Muscle of arm (tissue), 14 donors: Measurements from ENCODE around the gene LCE4A. TPM values are rescaled to one million over a fixed set of nuclear protein-coding genes. Genes with fewer than 3 reads are reported as not detected.
"Not testable (repeated sequence)": the region's sequence is repeated elsewhere in the genome, so short reads cannot be mapped to it uniquely, and the experiment has no call there.

Experiments used
- DNase-seq: peaks from one replicate; pipeline ENCODE4 v3.0.0-alpha.2; 2013
- long read RNA-seq, 11 donors: transcript quantifications; one replicate each; lab custom pipeline, GENCODE V29; 2026
- polyA plus RNA-seq, 12 donors: library from polyadenylated mRNA; unstranded; fragments of 120-200 nt; gene quantifications; one replicate each; pipeline ENCODE4 v1.2.1, GENCODE V29; 2013; ENCODE audit not compliant: insufficient read length in 12 of 12

The LCE4A gene
- not detected for polyA plus RNA-seq
- long read RNA-seq, donor 1, result 0 reads
- long read RNA-seq, donor 2, result 0 reads
- long read RNA-seq, donor 3, result 0 reads
- long read RNA-seq, donor 4, result 0 reads
- long read RNA-seq, donor 5, result 0 reads
- long read RNA-seq, donor 6, result 0 reads
- long read RNA-seq, donor 7, result 0 reads
- long read RNA-seq, donor 8, result 0 reads
- long read RNA-seq, donor 9, result 0 reads
- long read RNA-seq, donor 10, result 0 reads
- long read RNA-seq, donor 11, result 0 reads

GRCh38 chr1:152707860-152708259 is at the start of gene LCE4A:
LCE4A (plus strand) TSS chr1:152708160; CDS start chr1:152709076, 916 bp downstream.
- no peak for DNase-seq

GRCh38 chr1:152658649-152659048 is 49.3 kb upstream of the LCE4A start:
- no peak for DNase-seq

- DNase-seq, result no peak
Measured at GRCh38 chr1:152663098-152663497, 44.9 kb upstream of the LCE4A start, which contains the start of gene LCE2D. LCE2D (plus strand) TSS chr1:152663380; CDS start chr1:152664106, 726 bp downstream.

- DNase-seq, result not testable (repeated sequence)
Measured at GRCh38 chr1:152666171-152666570, 41.8 kb upstream of the LCE4A start.

- DNase-seq, result no peak
Measured at GRCh38 chr1:152667648-152668047, 40.3 kb upstream of the LCE4A start.

GRCh38 chr1:152673016-152673415 is 34.9 kb upstream of the LCE4A start:
- no peak for DNase-seq

- DNase-seq, result not testable (repeated sequence)
Measured at GRCh38 chr1:152674983-152675382, 33.0 kb upstream of the LCE4A start, which contains the start of gene LCE2C. LCE2C (plus strand) TSS chr1:152675279; CDS start chr1:152676016, 737 bp downstream.

GRCh38 chr1:152679459-152679858 is 28.5 kb upstream of the LCE4A start:
- peak; percentile 7 for DNase-seq

- DNase-seq, result no peak
Measured at GRCh38 chr1:152681616-152682015, 26.3 kb upstream of the LCE4A start.

- DNase-seq, result no peak
Measured at GRCh38 chr1:152683846-152684245, 24.1 kb upstream of the LCE4A start.

- not testable (repeated sequence) for DNase-seq
Measured at GRCh38 chr1:152685823-152686222, 22.1 kb upstream of the LCE4A start, which contains the start of gene LCE2B. LCE2B (plus strand) TSS chr1:152686123; CDS start chr1:152686844, 721 bp downstream.

GRCh38 chr1:152697701-152698600 is 10.0 kb upstream of the LCE4A start, which contains the start of gene LCE2A:
LCE2A (plus strand) TSS chr1:152698345; CDS start chr1:152698902, 557 bp downstream.
- no peak for DNase-seq

GRCh38 chr1:152699746-152700145 is 8.2 kb upstream of the LCE4A start:
- DNase-seq, result no peak

GRCh38 chr1:152718238-152718637 is 10.3 kb downstream of the LCE4A start:
- no peak for DNase-seq

- DNase-seq, result no peak
Measured at GRCh38 chr1:152725261-152725660, 17.3 kb downstream of the LCE4A start.

GRCh38 chr1:152728986-152729385 is 21.0 kb downstream of the LCE4A start:
- no peak for DNase-seq

- DNase-seq, result no peak
Measured at GRCh38 chr1:152735648-152736047, 27.7 kb downstream of the LCE4A start.

GRCh38 chr1:152737997-152738396 is 30.0 kb downstream of the LCE4A start:
- no peak for DNase-seq

- DNase-seq, result no peak
Measured at GRCh38 chr1:152739841-152740240, 31.9 kb downstream of the LCE4A start.

- DNase-seq, result no peak
Measured at GRCh38 chr1:152741656-152742055, 33.7 kb downstream of the LCE4A start.

- DNase-seq, result no peak
Measured at GRCh38 chr1:152743371-152744145, 35.6 kb downstream of the LCE4A start.

- DNase-seq, result no peak
Measured at GRCh38 chr1:152745289-152745704, 37.3 kb downstream of the LCE4A start.
